GM20431 (cell line): ENCODE results near the gene ZNHIT1.
"Not testable (repeated sequence)": the region's sequence is repeated elsewhere in the genome, so short reads cannot be mapped to it uniquely, and the experiment has no call there.

Source experiments
- in situ Hi-C: fragments of 300-500 bp; cut with MseI, MboI; formaldehyde crosslinking; loops from one replicate; pipeline ENCODE4 v1.15.0; 2020; ENCODE audit warnings: low sequenced_read_pairs; ENCODE audit not compliant: unreplicated experiment

Gene ZNHIT1

DNA sequence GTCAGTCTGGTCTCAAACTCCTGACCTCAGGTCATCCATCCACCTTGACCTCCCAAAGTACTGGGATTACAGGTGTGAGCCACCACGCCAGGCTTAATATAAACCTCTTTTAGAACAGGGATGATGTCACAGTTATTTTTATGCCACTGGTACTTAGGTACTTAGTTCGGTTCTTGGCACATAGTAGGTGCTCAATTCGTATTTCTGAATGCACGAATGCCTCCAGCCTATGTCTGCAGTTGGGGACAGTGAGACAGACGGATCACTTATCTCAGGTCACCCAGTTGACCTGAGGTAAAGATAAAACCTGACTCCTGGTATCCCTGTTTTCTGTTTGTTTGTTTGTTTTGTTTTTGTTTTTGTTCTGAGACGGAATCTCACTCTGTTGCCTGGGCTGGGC is 31.8 kb upstream of the ZNHIT1 start:
- in situ Hi-C loops, result no loop called here

- in situ Hi-C loops, result no loop called here
Measured at GRCh38 chr7:101186844-101187428, 31.0 kb upstream of the ZNHIT1 start.

GRCh38 chr7:101189109-101189508 is 28.9 kb upstream of the ZNHIT1 start:
- in situ Hi-C loops, result no loop called here

- in situ Hi-C loops, result no loop called here
Measured at GRCh38 chr7:101195884-101196283, 22.1 kb upstream of the ZNHIT1 start.

DNA sequence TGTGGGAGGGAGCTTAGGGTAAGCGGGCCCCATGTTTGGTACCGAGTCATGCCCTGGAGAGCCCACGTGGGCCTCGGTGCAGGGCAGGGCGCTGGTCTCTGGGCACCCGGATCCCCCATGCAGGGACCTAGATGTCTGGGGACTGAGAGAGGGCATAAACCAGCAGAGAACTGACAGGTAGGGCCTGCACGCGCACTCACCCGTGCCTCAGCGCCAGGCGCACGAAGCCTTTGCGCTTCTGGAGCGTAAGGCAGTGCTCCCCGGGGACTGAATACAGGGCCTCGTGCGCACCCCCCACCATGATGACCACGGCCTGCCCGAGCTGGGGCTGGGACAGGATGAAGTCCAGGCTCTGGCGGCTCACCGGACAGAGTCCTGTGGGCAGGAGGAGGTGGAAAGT is 20.0 kb upstream of the ZNHIT1 start:
- in situ Hi-C loops, result no loop called here

- in situ Hi-C loops, result no loop called here
Measured at GRCh38 chr7:101198476-101198875, 19.5 kb upstream of the ZNHIT1 start.

GRCh38 chr7:101199522-101199921 is 18.4 kb upstream of the ZNHIT1 start:
- in situ Hi-C loops, result not testable (repeated sequence)

DNA sequence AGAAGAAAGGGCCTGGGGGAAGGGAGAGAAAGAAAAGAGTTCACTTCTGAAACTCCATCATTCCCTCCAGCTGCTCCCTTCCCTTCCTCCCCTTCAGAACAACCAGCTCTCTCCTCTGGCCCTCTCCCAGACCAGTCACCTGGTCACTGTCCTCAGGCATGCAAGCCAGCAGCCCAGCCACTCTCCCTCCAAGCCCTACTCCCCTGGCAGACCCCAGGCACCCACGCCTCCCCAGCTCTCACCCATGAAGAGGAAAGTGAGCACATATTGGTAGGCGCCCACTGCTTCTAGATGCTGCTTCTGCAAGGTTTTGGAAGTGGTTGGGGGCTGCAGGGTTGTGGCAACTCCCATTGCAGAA is 17.5 kb upstream of the ZNHIT1 start:
- in situ Hi-C loops, result no loop called here

DNA sequence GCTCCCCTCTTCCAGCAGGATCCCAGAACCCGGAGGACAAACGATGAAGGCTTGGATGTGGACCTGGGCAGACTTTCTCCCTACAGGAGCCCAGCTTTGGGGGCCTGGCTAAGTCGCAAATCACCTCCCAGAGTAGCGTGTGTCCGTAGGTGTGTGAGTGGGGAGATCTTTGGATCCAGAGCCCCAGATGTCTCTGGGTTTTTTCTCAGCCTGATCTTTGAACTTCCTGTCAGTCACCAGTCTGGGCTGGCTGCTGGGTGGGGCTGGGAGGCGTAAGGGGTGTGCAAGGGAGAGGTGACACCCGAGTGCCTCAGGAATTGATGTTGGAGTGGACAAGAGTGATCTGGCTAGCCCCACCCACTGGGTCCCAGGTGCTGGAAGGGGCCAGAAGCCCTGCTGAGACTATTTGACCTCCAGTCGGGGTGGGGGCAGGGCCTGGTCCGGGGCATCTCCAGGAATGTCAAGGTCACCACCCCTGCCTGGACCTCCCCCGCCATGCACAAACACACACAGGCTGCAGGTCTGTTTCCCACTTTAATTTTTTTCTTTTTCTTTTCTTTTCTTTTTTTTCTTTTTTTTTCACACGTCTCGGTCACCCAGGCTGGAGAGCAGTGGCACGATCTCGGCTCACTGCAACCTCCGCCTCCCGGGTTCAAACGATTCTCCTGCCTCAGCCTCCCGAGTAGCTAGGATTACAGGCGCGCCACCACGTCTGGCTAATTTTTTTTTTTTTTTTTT is 16.9 kb upstream of the ZNHIT1 start, which contains the start of gene MOGAT3:
MOGAT3 (minus strand) TSS at position 175 of the 738 bp plus-strand sequence. CDS start 182 bp downstream, outside the sequence.
- in situ Hi-C loops, result no loop called here

GRCh38 chr7:101201695-101202602 is 16.0 kb upstream of the ZNHIT1 start:
- in situ Hi-C loops, result no loop called here

DNA sequence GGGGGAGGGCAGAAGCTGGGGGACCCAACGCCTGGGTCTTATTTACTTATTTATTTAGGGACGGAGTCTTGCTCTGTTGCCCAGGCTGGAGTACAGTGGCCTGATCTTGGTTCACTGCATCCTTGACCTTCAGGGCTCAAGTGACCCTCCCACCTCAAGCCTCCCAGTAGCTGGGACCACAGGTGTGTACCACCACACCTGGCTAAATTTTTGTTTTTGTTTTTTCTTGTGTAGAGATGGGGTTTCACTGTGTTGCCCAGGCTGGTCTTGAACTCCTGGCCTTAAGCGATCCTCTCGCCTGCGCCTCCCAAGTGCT is 15.4 kb upstream of the ZNHIT1 start:
- in situ Hi-C loops, result no loop called here

- in situ Hi-C loops, result not testable (repeated sequence)
Measured at GRCh38 chr7:101203740-101204738, 13.9 kb upstream of the ZNHIT1 start.

DNA sequence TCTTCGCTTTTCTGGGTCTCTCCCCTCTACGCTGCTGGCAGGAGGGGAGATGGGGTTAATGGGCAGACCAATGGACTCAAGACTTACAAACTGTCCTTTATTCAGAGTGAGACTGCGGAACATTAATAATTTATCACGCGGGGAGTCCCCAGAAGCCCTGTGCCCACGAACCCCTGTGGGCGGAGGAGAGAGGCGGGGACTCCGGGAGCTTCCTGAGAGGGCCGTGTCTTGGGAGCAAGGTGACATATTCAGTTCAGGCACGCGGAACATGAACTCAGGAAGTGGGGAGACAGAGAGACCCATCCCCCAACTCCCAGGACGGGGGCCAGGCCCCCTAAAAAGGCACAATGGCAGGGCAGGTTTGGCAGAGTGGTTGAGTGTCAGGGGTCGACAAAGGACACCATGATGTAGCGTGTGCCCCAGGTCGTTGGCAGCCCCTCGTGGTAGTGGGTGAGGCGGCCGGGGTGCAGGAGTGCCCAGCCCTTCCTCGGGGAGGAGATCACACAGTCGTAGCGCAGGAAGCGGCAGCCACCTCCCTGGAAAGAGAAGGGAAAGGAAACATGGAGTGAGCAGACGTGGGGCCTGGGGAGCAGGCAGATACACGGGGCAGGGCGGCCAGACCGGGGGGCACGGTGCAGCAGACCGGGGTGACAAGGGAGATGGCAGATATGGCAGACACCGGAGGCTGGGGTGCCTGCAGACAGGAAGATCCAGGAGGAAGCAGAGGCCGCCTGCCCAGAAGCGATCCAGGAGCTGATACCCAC is 11.9 kb upstream of the ZNHIT1 start:
- in situ Hi-C loops, result no loop called here

- in situ Hi-C loops, result no loop called here
Measured at GRCh38 chr7:101206665-101207042, 11.3 kb upstream of the ZNHIT1 start.

GRCh38 chr7:101207459-101207858 is 10.5 kb upstream of the ZNHIT1 start:
- in situ Hi-C loops, result no loop called here

- in situ Hi-C loops, result no loop called here
Measured at GRCh38 chr7:101208794-101209193, 9.2 kb upstream of the ZNHIT1 start.

GRCh38 chr7:101210143-101210542 is 7.8 kb upstream of the ZNHIT1 start:
- in situ Hi-C loops, result no loop called here

DNA sequence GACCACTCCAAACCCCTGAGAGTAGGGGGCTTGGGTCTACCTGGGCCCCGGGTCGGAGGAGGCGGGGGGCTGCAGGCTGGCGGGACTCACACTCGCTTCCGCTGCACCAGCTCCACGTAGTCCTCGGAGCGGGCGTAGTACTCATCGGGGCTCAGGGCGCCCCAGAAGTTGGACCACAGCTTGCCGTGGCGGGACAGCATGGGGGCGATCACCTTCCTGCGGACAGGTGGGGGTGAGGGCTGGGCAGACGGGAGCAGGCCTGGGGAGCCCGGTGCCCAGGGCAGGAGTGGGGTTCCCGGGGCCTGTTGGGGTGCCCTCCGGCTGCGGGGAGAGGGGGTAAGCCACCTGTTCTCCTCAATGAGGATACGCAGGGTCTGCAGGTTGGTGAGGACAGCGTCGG is 6.5 kb upstream of the ZNHIT1 start:
- in situ Hi-C loops, result no loop called here

DNA sequence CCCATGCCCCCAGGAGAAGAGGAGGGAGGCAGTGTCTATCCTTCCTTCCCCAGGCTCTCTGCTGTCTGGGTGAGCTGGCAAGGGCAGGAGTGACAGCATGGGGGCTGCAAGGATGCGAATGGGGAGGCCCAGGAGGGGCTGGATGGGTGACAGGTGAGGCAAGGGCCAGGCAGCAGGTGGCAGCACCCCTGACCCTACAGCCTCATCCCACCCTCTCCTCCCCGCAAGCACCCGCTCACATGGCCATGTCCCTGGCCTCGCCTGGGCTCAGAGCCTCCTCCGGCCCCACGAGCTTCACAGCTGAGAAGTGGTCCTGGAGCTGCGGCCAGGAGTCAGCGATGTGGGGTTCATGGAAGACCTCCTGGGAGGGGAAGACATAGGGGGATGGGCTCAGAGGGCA is 6.0 kb upstream of the ZNHIT1 start:
- in situ Hi-C loops, result no loop called here
